ENCODE data around the gene STK32A.
"Not testable (repeated sequence)": the region's sequence is repeated elsewhere in the genome, so short reads cannot be mapped to it uniquely, and the experiment has no call there.

STK32A gene

GRCh38 chr5:147361441-147362175 is 126.8 kb downstream of the STK32A start:
- TF ChIP-seq ZFX (IDR thresholded peaks at IDR 0.05): no peak
- no peak for TF ChIP-seq CTCF (conservative IDR thresholded peaks at IDR 0.05)
- no peak overlapping the region for H3K27ac ChIP-seq

GRCh38 chr5:147367381-147367780 is 132.6 kb downstream of the STK32A start:
- not testable (repeated sequence) for H3K27ac ChIP-seq

GRCh38 chr5:147369742-147370374 is 135.0 kb downstream of the STK32A start:
- no peak overlapping the region for H3K27ac ChIP-seq
- TF ChIP-seq CTCF (conservative IDR thresholded peaks at IDR 0.05): peak; percentile 87
- TF ChIP-seq ZFX (IDR thresholded peaks at IDR 0.05): no peak

- TF ChIP-seq ZFX (IDR thresholded peaks at IDR 0.05) (no peak), CTCF (conservative IDR thresholded peaks at IDR 0.05) (no peak)
- H3K27ac ChIP-seq: no peak overlapping the region
Observed at GRCh38 chr5:147371290-147371689, 136.5 kb downstream of the STK32A start.

GRCh38 chr5:147372191-147372590 is 137.4 kb downstream of the STK32A start:
- H3K27ac ChIP-seq: no peak overlapping the region
- TF ChIP-seq CTCF (conservative IDR thresholded peaks at IDR 0.05) (no peak), ZFX (IDR thresholded peaks at IDR 0.05) (no peak)

GRCh38 chr5:147373328-147373727 is 138.5 kb downstream of the STK32A start:
- TF ChIP-seq ZFX (IDR thresholded peaks at IDR 0.05) (no peak), CTCF (conservative IDR thresholded peaks at IDR 0.05) (no peak)
- H3K27ac ChIP-seq: no peak overlapping the region

GRCh38 chr5:147375151-147375550 is 140.3 kb downstream of the STK32A start:
- no peak overlapping the region for H3K27ac ChIP-seq
- TF ChIP-seq CTCF (conservative IDR thresholded peaks at IDR 0.05) (no peak), ZFX (IDR thresholded peaks at IDR 0.05) (no peak)

- H3K27ac ChIP-seq: no peak overlapping the region
- TF ChIP-seq ZFX (IDR thresholded peaks at IDR 0.05) (no peak), CTCF (conservative IDR thresholded peaks at IDR 0.05) (no peak)
Observed at GRCh38 chr5:147377682-147378081, 142.9 kb downstream of the STK32A start.

Data from C4-2B (cell line).